HG03135 (cell line): ENCODE measurements around the gene BRD7.

ENCODE experiments used
- ATAC-seq: cut with Tn5 transposase; IDR thresholded peaks from one replicate; pipeline ENCODE4 v1.9.1; 2021; ENCODE audit warnings: mild to moderate bottlenecking, moderate library complexity; ENCODE audit not compliant: unreplicated experiment

Gene BRD7

GRCh38 chr16:50368410-50369132 lies at the start of gene BRD7:
BRD7 (minus strand) TSS chr16:50368988; CDS start chr16:50368774, 214 bp downstream.
- ATAC-seq, result peak; percentile 75

- no peak for ATAC-seq
Observed at GRCh38 chr16:50416388-50416787, 47.6 kb upstream of the BRD7 start.

GRCh38 chr16:50414152-50414551 lies 45.4 kb upstream of the BRD7 start:
- no peak for ATAC-seq

- ATAC-seq, result no peak
Observed at GRCh38 chr16:50411034-50411433, 42.2 kb upstream of the BRD7 start.

- no peak for ATAC-seq
Observed at GRCh38 chr16:50408001-50408561, 39.3 kb upstream of the BRD7 start.

GRCh38 chr16:50407351-50407750 lies 38.6 kb upstream of the BRD7 start:
- ATAC-seq, result no peak

- no peak for ATAC-seq
Observed at GRCh38 chr16:50403491-50403890, 34.7 kb upstream of the BRD7 start.

GRCh38 chr16:50402298-50402895 lies 33.6 kb upstream of the BRD7 start:
- no peak for ATAC-seq

GRCh38 chr16:50401355-50401754 lies 32.6 kb upstream of the BRD7 start:
- ATAC-seq, result no peak

GRCh38 chr16:50400967-50401348 lies 32.2 kb upstream of the BRD7 start:
- no peak for ATAC-seq

- no peak for ATAC-seq
Observed at GRCh38 chr16:50400312-50400966, 31.7 kb upstream of the BRD7 start.

- ATAC-seq, result no peak
Observed at GRCh38 chr16:50399411-50399810, 30.6 kb upstream of the BRD7 start.

GRCh38 chr16:50398336-50398735 lies 29.5 kb upstream of the BRD7 start:
- no peak for ATAC-seq

GRCh38 chr16:50396761-50397535 lies 28.2 kb upstream of the BRD7 start:
- ATAC-seq, result no peak

- no peak for ATAC-seq
Observed at GRCh38 chr16:50395763-50396710, 27.2 kb upstream of the BRD7 start.

- no peak for ATAC-seq
Observed at GRCh38 chr16:50393858-50394802, 25.3 kb upstream of the BRD7 start.

GRCh38 chr16:50393416-50393815 lies 24.6 kb upstream of the BRD7 start:
- ATAC-seq, result no peak

- no peak for ATAC-seq
Observed at GRCh38 chr16:50390914-50391716, 22.3 kb upstream of the BRD7 start.
